ENCODE measurements around the gene TAC3. TPM values are rescaled to one million over a fixed set of nuclear protein-coding genes. Genes with fewer than 3 reads are reported as not detected.
"Not testable (repeated sequence)": the region's sequence is repeated elsewhere in the genome, so short reads cannot be mapped to it uniquely, and the experiment has no call there.

Gene TAC3
- total RNA-seq, 2 donors from 2014 or later, result 0.50 to 1.7 TPM

DNA sequence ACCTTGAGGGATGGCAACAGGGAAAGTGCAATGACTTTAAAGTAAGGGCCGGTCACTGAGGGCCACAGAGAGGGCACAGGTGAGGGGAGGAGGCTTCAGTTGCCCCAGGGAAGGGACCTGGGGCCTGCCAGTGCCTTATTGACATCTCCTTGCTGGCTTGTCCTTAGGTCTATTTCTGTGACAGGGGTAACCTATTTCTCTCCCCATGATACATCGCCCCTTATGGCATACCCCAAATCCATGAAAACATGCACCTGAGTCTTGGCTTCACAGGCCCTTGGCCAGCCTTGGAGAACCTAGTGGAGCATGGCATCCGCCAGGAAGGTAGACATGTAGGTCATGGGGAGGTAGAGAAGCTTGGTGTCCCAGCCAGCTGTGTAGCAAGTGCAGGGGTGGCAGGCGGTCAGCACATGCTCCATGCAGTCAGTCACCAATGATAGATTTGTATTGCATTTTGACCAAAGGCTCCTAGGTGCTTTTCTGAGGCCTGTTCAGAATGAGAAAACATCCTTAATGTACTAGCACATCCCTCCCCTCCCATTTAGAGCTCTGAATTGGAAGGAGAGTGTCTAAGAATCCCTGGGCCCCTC, 35.3 kb downstream of the TAC3 start:
- Mint-ChIP-seq H3K36me3 (no peaks in the 10 kb centered on the region), H3K27ac (peak overlapping the region in 1 of 2 donors; percentile 59), H3K9me3 (no peaks in the 10 kb centered on the region)
- no peak for DNase-seq (ENCODE audit: low spot score in 2 of 2)
- no peak for ATAC-seq

- ATAC-seq (no peak), DNase-seq (ENCODE audit: low spot score in 2 of 2) (no peak)
- Mint-ChIP-seq H3K36me3 (no peaks in the 10 kb centered on the region), H3K27ac (peak overlapping the region; percentile 26 to 59), H3K9me3 (no peaks in the 10 kb centered on the region)
Observed at GRCh38 chr12:56980268-56980667, 36.1 kb downstream of the TAC3 start.

- Mint-ChIP-seq H3K36me3 (no peaks in the 10 kb centered on the region), H3K9me3 (no peaks in the 10 kb centered on the region), H3K27ac (peak overlapping the region in 1 of 2 donors; percentile 59)
- ATAC-seq, result no peak
- no peak for DNase-seq (ENCODE audit: low spot score in 2 of 2)
Observed at GRCh38 chr12:56979628-56980027, 36.7 kb downstream of the TAC3 start.

GRCh38 chr12:56978397-56979138, 37.8 kb downstream of the TAC3 start:
- Mint-ChIP-seq H3K27ac (no peak overlapping the region), H3K9me3 (no peaks in the 10 kb centered on the region), H3K36me3 (no peaks in the 10 kb centered on the region)
- ATAC-seq (no peak), DNase-seq (ENCODE audit: low spot score in 2 of 2) (no peak)

DNA sequence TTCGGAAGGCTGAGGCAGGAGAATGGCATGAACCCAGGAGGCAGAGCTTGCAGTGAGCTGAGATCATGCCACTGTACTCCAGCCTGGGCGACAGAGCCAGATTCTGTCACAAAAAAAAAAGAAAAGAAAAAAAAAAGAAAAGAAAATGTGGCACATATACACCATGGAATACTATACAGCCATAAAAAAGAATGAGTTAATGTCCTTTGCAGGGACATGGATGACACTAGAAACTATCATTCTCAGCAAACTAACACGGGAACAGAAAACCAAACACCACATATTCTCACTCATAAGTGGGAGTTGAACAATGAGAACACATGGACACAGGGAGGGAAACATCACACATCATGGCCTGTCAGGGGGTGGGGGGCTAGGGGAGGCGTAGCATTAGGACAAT, 39.0 kb downstream of the TAC3 start:
- not testable (repeated sequence) for ATAC-seq; H3K36me3 Mint-ChIP-seq; H3K27ac Mint-ChIP-seq; H3K9me3 Mint-ChIP-seq; DNase-seq (ENCODE audit: low spot score in 2 of 2)

- H3K36me3 Mint-ChIP-seq, result not testable (repeated sequence)
Observed at GRCh38 chr12:56974224-56974623, 42.1 kb downstream of the TAC3 start.

GRCh38 chr12:56968910-56969309, 47.4 kb downstream of the TAC3 start:
- not testable (repeated sequence) for H3K36me3 Mint-ChIP-seq; H3K27ac Mint-ChIP-seq; H3K9me3 Mint-ChIP-seq; DNase-seq (ENCODE audit: low spot score in 2 of 2); ATAC-seq

More at GRCh38 chr12:56974224-56974623, 42.1 kb downstream of the TAC3 start:
- H3K27ac Mint-ChIP-seq; ATAC-seq; H3K9me3 Mint-ChIP-seq; DNase-seq (ENCODE audit: low spot score in 2 of 2): not testable (repeated sequence)

- H3K27ac Mint-ChIP-seq; H3K36me3 Mint-ChIP-seq; DNase-seq (ENCODE audit: low spot score in 2 of 2); H3K9me3 Mint-ChIP-seq; ATAC-seq: not testable (repeated sequence)
Observed at GRCh38 chr12:56965997-56966642, 50.2 kb downstream of the TAC3 start.

DNA sequence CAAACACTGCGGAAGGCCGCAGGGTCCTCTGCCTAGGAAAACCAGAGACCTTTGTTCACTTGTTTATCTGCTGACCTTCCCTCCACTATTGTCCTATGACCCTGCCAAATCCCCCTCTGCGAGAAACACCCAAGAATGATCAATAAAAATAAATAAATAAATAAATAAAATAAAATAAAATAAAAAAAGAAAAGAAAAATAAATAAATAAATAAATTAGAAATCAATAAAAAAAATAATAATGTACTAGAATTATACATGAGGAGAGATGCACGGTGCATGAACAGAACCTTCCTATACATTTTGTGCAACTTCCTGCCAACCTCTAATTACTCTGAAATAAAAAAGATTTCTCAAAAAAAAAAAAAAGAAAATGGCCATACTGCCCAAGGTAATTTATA, 51.2 kb downstream of the TAC3 start:
- ATAC-seq; H3K27ac Mint-ChIP-seq; DNase-seq (ENCODE audit: low spot score in 2 of 2); H3K9me3 Mint-ChIP-seq; H3K36me3 Mint-ChIP-seq: not testable (repeated sequence)

DNA sequence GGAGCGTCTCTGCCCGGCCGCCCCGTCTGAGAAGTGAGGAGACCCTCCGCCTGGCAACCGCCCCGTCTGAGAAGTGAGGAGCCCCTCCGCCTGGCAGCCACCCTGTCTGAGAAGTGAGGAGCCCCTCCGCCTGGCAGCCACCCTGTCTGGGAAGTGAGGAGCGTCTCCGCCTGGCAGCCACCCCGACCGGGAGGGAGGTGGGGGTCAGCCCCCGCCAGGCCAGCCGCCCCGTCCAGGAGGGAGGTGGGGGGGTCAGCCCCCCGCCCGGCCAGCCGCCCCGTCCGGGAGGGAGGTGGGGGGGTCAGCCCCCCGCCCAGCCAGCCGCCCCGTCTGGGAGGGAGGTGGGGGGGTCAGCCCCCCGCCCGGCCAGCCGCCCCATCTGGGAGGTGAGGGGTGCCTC, 52.8 kb downstream of the TAC3 start:
- ATAC-seq; H3K9me3 Mint-ChIP-seq; H3K27ac Mint-ChIP-seq; DNase-seq (ENCODE audit: low spot score in 2 of 2): not testable (repeated sequence)
- H3K36me3 Mint-ChIP-seq, result peaks cover 0 to 10% of the 10 kb centered on the region in 2 donors

- not testable (repeated sequence) for H3K9me3 Mint-ChIP-seq; ATAC-seq; H3K27ac Mint-ChIP-seq; DNase-seq (ENCODE audit: low spot score in 2 of 2)
- H3K36me3 Mint-ChIP-seq, result peaks cover 0 to 17% of the 10 kb centered on the region in 2 donors
Observed at GRCh38 chr12:56962247-56962646, 54.1 kb downstream of the TAC3 start.

Other genes with a start within 250 kb of the TAC3 start
- gene SDR9C7, start 82.1 kb downstream of the TAC3 start, total RNA-seq, result not detected
- under 1 TPM; 0.29 to 0.93 TPM for gene RDH16, start 58.9 kb downstream of the TAC3 start, total RNA-seq
- 1 to 10 TPM; 5.1 to 6.1 TPM for gene ZBTB39, start 10.0 kb downstream of the TAC3 start, total RNA-seq
- 1 to 10 TPM; 3.3 to 4.7 TPM for gene MYO1A, start 33.6 kb upstream of the TAC3 start, total RNA-seq
- 100 to 1,000 TPM in 1 of 2 donors, 10 to 100 TPM in 1; 80.2 to 182 TPM for gene NEMP1, start 62.3 kb upstream of the TAC3 start, total RNA-seq
- gene NAB2, start 72.6 kb upstream of the TAC3 start, total RNA-seq, result 10 to 100 TPM; 39.1 to 39.3 TPM
- 100 to 1,000 TPM; 213 to 283 TPM for gene STAT6, start 94.8 kb upstream of the TAC3 start, total RNA-seq
- gene LRP1, start 112.0 kb upstream of the TAC3 start, total RNA-seq, result 1 to 10 TPM; 1.3 to 5.9 TPM
- not detected for gene LRP1-AS, start 131.1 kb upstream of the TAC3 start, total RNA-seq
- gene NXPH4, start 200.3 kb upstream of the TAC3 start, total RNA-seq, result under 1 TPM; 0.11 to 0.54 TPM
- 100 to 1,000 TPM; 360 to 376 TPM for gene SHMT2, start 213.2 kb upstream of the TAC3 start, total RNA-seq
- 1 to 10 TPM; 2.8 to 5.4 TPM for gene STAC3, start 234.7 kb upstream of the TAC3 start, total RNA-seq